Ishikawa (cell line): ENCODE measurements around the gene NOS1AP.

Experiments
- CEBPB ChIP-seq: IDR thresholded peaks from 2 replicates; pipeline ENCODE4 v1.6.1; 2012
- CREB1 ChIP-seq: IDR thresholded peaks from 2 replicates; pipeline ENCODE4 v1.6.1; 2012; ENCODE audit warnings: low read depth
- EGR1 ChIP-seq: IDR thresholded peaks from 2 replicates; pipeline ENCODE4 v1.6.1; 2012
- EP300 ChIP-seq: IDR thresholded peaks from 2 replicates; pipeline ENCODE4 v1.6.1; 2012; ENCODE audit warnings: borderline replicate concordance
- FOXM1 ChIP-seq: IDR thresholded peaks from 2 replicates; pipeline ENCODE4 v1.6.1; 2012; ENCODE audit warnings: low read depth, borderline replicate concordance
- NFIC ChIP-seq: IDR thresholded peaks from 2 replicates; pipeline ENCODE4 v1.6.1; 2012
- RAD21 ChIP-seq: IDR thresholded peaks from 2 replicates; pipeline ENCODE4 v1.6.1; 2012; ENCODE audit warnings: low read depth
- TAF1 ChIP-seq: IDR thresholded peaks from 2 replicates; pipeline ENCODE4 v1.6.1; 2012; ENCODE audit warnings: low read depth, mild to moderate bottlenecking
- TCF12 ChIP-seq: IDR thresholded peaks from 2 replicates; pipeline ENCODE4 v1.6.1; 2012; ENCODE audit warnings: low read depth
- TEAD4 ChIP-seq: IDR thresholded peaks from 2 replicates; pipeline ENCODE4 v1.6.1; 2012
- YY1 ChIP-seq: IDR thresholded peaks from 2 replicates; pipeline ENCODE4 v1.6.1; 2012; ENCODE audit warnings: low read depth
- ZBTB7A ChIP-seq: IDR thresholded peaks from 2 replicates; pipeline ENCODE4 v1.6.1; 2012; ENCODE audit warnings: low read depth
- TF ChIP-seq, protein P1 (sequence below): IDR thresholded peaks from 2 replicates; pipeline ENCODE4 v1.6.1; 2012; ENCODE audit warnings: low read depth, mild to moderate bottlenecking
- TF ChIP-seq, protein P2 (sequence below): IDR thresholded peaks from 2 replicates; pipeline ENCODE4 v1.6.1; 2012
- TF ChIP-seq, protein P3 (sequence below): IDR thresholded peaks from 2 replicates; pipeline ENCODE4 v1.6.1; 2012

Gene NOS1AP

DNA sequence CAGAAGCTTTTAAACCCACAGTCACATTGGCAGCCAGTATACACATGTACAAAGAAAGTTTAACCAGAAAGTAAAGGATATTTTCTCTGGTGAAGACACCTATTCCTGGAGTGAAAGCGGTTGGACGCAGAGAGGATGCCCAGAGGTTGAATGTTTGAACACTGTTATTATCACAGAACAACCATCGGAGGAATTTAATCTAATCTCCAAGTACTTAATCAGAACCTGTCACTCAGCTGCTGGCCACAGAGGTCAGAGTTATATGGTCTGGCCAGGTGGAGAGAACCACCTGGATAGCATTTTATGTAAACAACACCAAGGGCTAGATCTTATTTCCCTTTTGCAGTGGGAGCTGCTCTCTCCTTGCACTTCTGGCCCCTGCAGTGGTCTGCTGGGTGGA is 277.8 kb downstream of the NOS1AP start:
- TF ChIP-seq RAD21 (no peak), CREB1 (no peak), EP300 (no peak), TCF12 (no peak), TAF1 (no peak), ZBTB7A (no peak), NFIC (no peak), FOXM1 (no peak), EGR1 (no peak), CEBPB (no peak), TEAD4 (no peak), YY1 (no peak)
- TF ChIP-seq, protein P1, sequence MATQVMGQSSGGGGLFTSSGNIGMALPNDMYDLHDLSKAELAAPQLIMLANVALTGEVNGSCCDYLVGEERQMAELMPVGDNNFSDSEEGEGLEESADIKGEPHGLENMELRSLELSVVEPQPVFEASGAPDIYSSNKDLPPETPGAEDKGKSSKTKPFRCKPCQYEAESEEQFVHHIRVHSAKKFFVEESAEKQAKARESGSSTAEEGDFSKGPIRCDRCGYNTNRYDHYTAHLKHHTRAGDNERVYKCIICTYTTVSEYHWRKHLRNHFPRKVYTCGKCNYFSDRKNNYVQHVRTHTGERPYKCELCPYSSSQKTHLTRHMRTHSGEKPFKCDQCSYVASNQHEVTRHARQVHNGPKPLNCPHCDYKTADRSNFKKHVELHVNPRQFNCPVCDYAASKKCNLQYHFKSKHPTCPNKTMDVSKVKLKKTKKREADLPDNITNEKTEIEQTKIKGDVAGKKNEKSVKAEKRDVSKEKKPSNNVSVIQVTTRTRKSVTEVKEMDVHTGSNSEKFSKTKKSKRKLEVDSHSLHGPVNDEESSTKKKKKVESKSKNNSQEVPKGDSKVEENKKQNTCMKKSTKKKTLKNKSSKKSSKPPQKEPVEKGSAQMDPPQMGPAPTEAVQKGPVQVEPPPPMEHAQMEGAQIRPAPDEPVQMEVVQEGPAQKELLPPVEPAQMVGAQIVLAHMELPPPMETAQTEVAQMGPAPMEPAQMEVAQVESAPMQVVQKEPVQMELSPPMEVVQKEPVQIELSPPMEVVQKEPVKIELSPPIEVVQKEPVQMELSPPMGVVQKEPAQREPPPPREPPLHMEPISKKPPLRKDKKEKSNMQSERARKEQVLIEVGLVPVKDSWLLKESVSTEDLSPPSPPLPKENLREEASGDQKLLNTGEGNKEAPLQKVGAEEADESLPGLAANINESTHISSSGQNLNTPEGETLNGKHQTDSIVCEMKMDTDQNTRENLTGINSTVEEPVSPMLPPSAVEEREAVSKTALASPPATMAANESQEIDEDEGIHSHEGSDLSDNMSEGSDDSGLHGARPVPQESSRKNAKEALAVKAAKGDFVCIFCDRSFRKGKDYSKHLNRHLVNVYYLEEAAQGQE: no peak
- TF ChIP-seq, protein P2, sequence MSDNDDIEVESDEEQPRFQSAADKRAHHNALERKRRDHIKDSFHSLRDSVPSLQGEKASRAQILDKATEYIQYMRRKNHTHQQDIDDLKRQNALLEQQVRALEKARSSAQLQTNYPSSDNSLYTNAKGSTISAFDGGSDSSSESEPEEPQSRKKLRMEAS: no peak
- TF ChIP-seq, protein P3, sequence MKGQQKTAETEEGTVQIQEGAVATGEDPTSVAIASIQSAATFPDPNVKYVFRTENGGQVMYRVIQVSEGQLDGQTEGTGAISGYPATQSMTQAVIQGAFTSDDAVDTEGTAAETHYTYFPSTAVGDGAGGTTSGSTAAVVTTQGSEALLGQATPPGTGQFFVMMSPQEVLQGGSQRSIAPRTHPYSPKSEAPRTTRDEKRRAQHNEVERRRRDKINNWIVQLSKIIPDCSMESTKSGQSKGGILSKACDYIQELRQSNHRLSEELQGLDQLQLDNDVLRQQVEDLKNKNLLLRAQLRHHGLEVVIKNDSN: no peak

DNA sequence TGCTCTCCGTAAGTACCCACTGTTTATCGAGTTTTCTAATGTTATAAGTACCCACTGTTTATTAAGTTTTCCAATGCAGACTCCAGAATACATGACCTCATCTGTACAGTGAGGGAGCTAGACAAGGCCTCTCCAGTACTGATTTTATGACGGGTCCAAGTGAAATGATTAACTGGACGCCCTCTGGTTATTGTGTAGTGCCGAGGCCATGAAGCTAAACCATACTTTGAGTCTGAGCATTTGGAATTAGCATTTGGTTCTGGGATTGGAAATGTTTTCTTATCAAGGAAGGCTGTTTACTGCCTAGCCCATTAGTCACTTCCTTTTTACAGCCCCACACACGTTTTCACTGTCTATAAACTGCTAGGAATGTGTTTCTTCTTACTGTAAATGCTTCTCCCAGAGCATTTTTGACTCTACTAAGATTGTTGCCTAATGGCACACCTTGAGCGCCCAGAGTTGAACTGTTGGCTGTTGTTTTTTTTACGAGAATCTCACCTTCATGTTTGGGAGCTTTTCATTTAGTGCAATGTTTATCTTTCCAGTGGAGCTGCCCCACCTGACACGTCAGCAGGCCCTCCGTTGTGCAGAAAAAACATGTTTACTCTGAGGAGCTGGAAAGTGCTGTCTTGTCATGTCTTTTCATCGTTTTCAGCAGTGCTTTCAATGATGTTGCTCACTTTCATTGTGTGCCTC is 280.3 kb downstream of the NOS1AP start:
- no peak for TF ChIP-seq TCF12
- TF ChIP-seq YY1: no peak

DNA sequence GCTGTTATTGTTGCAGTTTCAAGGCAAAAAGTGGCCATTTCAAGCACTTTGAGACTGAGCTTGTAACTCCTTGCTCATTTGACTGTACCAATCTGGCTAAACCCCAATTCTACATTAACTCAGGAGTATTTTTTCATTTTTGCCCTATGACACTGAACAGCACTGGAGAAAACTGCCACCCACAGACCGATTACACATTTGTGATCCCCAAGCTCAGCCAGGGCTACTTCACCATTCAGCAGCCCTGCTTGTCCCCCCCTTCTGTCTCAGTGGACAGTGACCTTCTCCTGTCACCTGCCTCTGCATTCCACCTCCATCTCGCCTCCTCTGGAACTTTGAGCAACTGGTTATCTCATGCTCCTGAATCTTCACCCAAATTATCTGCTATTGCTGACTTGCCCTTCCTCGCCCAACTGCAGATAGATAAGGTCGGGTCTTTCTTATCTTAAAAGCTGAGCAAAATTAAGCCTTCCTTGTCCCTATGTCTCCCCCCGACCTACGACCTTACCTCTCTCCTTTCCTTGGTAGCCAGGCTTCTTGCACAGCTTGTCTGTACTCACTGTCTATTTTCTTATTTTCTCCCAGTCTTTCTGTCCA is 281.9 kb downstream of the NOS1AP start:
- no peak for TF ChIP-seq CEBPB
- TF ChIP-seq NFIC: no peak
- TF ChIP-seq EP300: no peak
- no peak for TF ChIP-seq TAF1
- TF ChIP-seq, protein P1: no peak
- no peak for TF ChIP-seq CREB1
- no peak for TF ChIP-seq RAD21

DNA sequence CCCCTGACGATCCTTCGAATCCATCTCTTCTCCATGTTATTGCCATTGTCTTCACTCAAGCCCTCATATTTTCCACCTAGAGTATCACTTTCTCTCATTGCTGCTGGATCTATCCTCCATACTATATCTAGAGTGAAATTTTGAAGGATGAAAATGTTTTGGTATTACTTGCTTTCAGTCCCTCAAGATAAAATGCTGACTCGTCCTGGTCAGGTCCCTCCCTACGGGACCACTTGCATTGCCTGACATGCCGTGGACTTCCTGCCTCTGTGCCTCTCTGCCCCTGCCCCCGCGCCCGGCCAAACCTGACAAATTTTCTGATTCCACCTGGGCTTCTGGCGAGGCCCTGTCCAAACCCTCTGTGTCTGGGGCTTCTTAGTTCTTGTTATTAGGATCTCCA is 283.6 kb downstream of the NOS1AP start:
- TF ChIP-seq YY1 (no peak), TAF1 (no peak), EGR1 (no peak), TEAD4 (no peak), CREB1 (no peak), ZBTB7A (no peak), NFIC (no peak), TCF12 (no peak), CEBPB (no peak), RAD21 (no peak)
- TF ChIP-seq, protein P3: no peak
- TF ChIP-seq, protein P2: no peak
- TF ChIP-seq, protein P1: no peak

DNA sequence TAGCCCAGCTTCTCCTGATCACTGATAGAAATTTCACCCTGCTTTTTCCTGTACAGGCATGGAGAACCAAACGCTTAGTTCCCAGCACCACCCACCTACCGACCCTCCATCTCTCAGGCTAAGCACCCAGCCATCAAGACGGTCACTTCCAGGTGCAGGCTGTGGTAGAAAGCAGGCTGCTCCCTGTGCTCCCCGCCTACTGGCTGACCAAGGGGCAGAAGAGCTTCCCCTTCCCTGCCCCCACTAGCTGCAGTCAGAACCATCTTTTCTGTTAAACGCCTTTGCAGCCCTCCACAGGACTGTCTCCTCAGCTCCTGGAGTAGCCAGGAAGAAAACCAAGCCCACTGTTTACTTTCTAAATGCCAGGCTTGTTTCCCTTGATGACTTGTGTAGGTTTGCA is 284.2 kb downstream of the NOS1AP start:
- TF ChIP-seq YY1: no peak
